Left renal pelvis (tissue), 4 donors: Measurements from ENCODE around the gene HAUS3. TPM values are rescaled to one million over a fixed set of nuclear protein-coding genes. Genes with fewer than 3 reads are reported as not detected.

Source experiments
- polyA plus RNA-seq, 4 donors: library from polyadenylated mRNA; unstranded; fragments of 120-200 nt; gene quantifications; one replicate each; pipeline ENCODE4 v1.2.1, GENCODE V29; 2013; ENCODE audit not compliant: insufficient read length in 4 of 4

The HAUS3 gene
- polyA plus RNA-seq, 4 donors, result 19.0 to 22.5 (median 21.2) TPM

Other genes starting within 250 kb of the HAUS3 start
- gene NELFA, start 233.1 kb downstream of the HAUS3 start, polyA plus RNA-seq, result 10 to 100 TPM; 28.9 to 47.1 (median 31.1) TPM
- 1 to 10 TPM; 1.6 to 7.2 (median 5.3) TPM for gene NAT8L, start 182.8 kb downstream of the HAUS3 start, polyA plus RNA-seq
- gene POLN, start within 50 bp of the HAUS3 start, polyA plus RNA-seq, result 1 to 10 TPM; 2.3 to 6.7 (median 3.3) TPM
- 10 to 100 TPM; 45.9 to 74.8 (median 58.4) TPM for gene MXD4, start 20.0 kb upstream of the HAUS3 start, polyA plus RNA-seq
- 1 to 10 TPM; 1.7 to 2.9 (median 2.2) TPM for gene ZFYVE28, start 176.5 kb upstream of the HAUS3 start, polyA plus RNA-seq
- gene CFAP99, start 176.8 kb upstream of the HAUS3 start, polyA plus RNA-seq, result under 1 TPM; 0.19 to 0.96 (median 0.75) TPM
- gene RNF4, start 227.0 kb upstream of the HAUS3 start, polyA plus RNA-seq, result 10 to 100 TPM; 53.3 to 67.2 (median 65.9) TPM